IMR-90 (cell line): Measurements from ENCODE around the gene MRPS34. TPM values are rescaled to one million over a fixed set of nuclear protein-coding genes. Genes with fewer than 3 reads are reported as not detected.

ENCODE experiments used
- ATAC-seq: fragments of 200-7000 bp; cut with Tn5 transposase; 2 replicates; pipeline ENCODE4 v1.9.1; 2020; ENCODE audit warnings: low read depth, mild to moderate bottlenecking, moderate library complexity
- BruUV-seq: library from RNA; stranded (reverse); fragments of 400-500 nt; replicated peaks from 2 replicates; lab custom pipeline; 2021; lab: Mats Ljungman, UMichigan
- CTCF ChIA-PET: fragments of 300-600 bp; formaldehyde crosslinking; extraction: SDS; loops from one replicate; lab custom pipeline; 2021; ENCODE audit warnings: antibody characterized with exemption; lab: Yijun Ruan, JAX
- POLR2A ChIA-PET: fragments of 300-600 bp; sonication (Branson Sonifier 250); formaldehyde crosslinking; loops from one replicate; lab custom pipeline; 2022; ENCODE audit warnings: antibody characterized with exemption; ENCODE audit not compliant: unreplicated experiment; lab: Charles Lee
- DNase-seq: peaks from one replicate; pipeline ENCODE4 v3.0.0; 2013
- H2AFZ ChIP-seq: replicated peaks from 2 replicates; pipeline ENCODE3; 2013; ENCODE audit warnings: low read length, mild to moderate bottlenecking; ENCODE audit not compliant: poor library complexity
- H2AK5ac ChIP-seq: 2 replicates; pipeline ENCODE4 v1.6.1; 2013; ENCODE audit warnings: low read depth, low read length, inconsistent platforms
- H2AK9ac ChIP-seq: replicated peaks from 2 replicates; pipeline ENCODE3; 2013; ENCODE audit warnings: mild to moderate bottlenecking, low read depth, low read length, moderate library complexity; ENCODE audit not compliant: poor library complexity
- H2BK120ac ChIP-seq: 2 replicates; pipeline ENCODE4 v1.6.1; 2013; ENCODE audit warnings: low read depth, low read length, inconsistent platforms
- H2BK15ac ChIP-seq: 3 replicates; pipeline ENCODE4 v1.6.1; 2013; ENCODE audit warnings: low read depth, low read length, inconsistent platforms
- H2BK20ac ChIP-seq: 2 replicates; pipeline ENCODE4 v1.6.1; 2013; ENCODE audit warnings: low read depth, mild to moderate bottlenecking, inconsistent platforms, low read length, moderate library complexity
- H2BK5ac ChIP-seq: 2 replicates; pipeline ENCODE4 v1.6.1; 2013; ENCODE audit warnings: mild to moderate bottlenecking, low read depth, low read length, inconsistent platforms; ENCODE audit not compliant: poor library complexity, severe bottlenecking
- H3K14ac ChIP-seq: replicated peaks from 2 replicates; pipeline ENCODE4 v1.6.1; 2013; ENCODE audit warnings: low read depth, low read length, inconsistent platforms
- H3K18ac ChIP-seq: 2 replicates; pipeline ENCODE4 v1.6.1; 2013; ENCODE audit warnings: low read depth, low read length, control low read depth
- H3K23ac ChIP-seq: 2 replicates; pipeline ENCODE4 v1.6.1; 2013; ENCODE audit warnings: low read depth, low read length, inconsistent platforms
- H3K27ac ChIP-seq: 2 replicates; pipeline ENCODE4 v1.5.1; 2013; ENCODE audit warnings: mild to moderate bottlenecking, control low read depth, low read length; ENCODE audit not compliant: insufficient read depth
- H3K27me3 ChIP-seq: 2 replicates; pipeline ENCODE4 v1.6.1; 2013; ENCODE audit warnings: low read length; ENCODE audit not compliant: control insufficient read depth, insufficient read depth
- H3K36me3 ChIP-seq: 2 replicates; pipeline ENCODE4 v1.6.1; 2013; ENCODE audit warnings: low read length, mixed read lengths; ENCODE audit not compliant: control insufficient read depth, insufficient read depth
- H3K4ac ChIP-seq: 2 replicates; pipeline ENCODE4 v1.6.1; 2013; ENCODE audit warnings: low read depth, low read length, inconsistent platforms
- H3K4me1 ChIP-seq: 2 replicates; pipeline ENCODE4 v1.6.1; 2013; ENCODE audit warnings: low read length, mixed read lengths; ENCODE audit not compliant: control insufficient read depth, insufficient read depth
- H3K4me2 ChIP-seq: 2 replicates; pipeline ENCODE4 v1.6.1; 2013; ENCODE audit warnings: low read depth, mild to moderate bottlenecking, control low read depth, low read length, moderate library complexity
- H3K4me3 ChIP-seq: 2 replicates; pipeline ENCODE4 v1.5.1; 2013; ENCODE audit warnings: low read depth, mild to moderate bottlenecking, control low read depth, low read length, moderate library complexity; ENCODE audit not compliant: insufficient read depth
- H3K56ac ChIP-seq: 2 replicates; pipeline ENCODE4 v1.6.1; 2013; ENCODE audit warnings: low read length, inconsistent platforms; ENCODE audit not compliant: insufficient read depth; ENCODE audit errors: extremely low read depth
- H3K79me1 ChIP-seq, 2 experiments: 2 replicates each; pipeline ENCODE4 v1.6.1; 2013; ENCODE audit warnings: low read length in 2 of 2, inconsistent platforms in 1 of 2, low read depth in 1 of 2
- H3K9ac ChIP-seq: 2 replicates; pipeline ENCODE4 v1.6.1; 2013; ENCODE audit warnings: low read depth, low read length, control low read depth
- H3K9me1 ChIP-seq: 2 replicates; pipeline ENCODE4 v1.6.1; 2013; ENCODE audit warnings: low read length, inconsistent platforms; ENCODE audit not compliant: insufficient read depth
- H3K9me3 ChIP-seq: 2 replicates; pipeline ENCODE4 v1.6.1; 2013; ENCODE audit warnings: low read length; ENCODE audit not compliant: control insufficient read depth, insufficient read depth
- H4K20me1 ChIP-seq: 2 replicates; pipeline ENCODE4 v1.6.1; 2013; ENCODE audit warnings: low read length, inconsistent platforms; ENCODE audit not compliant: insufficient read depth
- H4K5ac ChIP-seq: 2 replicates; pipeline ENCODE4 v1.6.1; 2013; ENCODE audit warnings: mild to moderate bottlenecking, low read depth, low read length, control low read depth
- H4K8ac ChIP-seq, 2 experiments: 2 replicates each; pipeline ENCODE4 v1.6.1; 2013; ENCODE audit warnings: low read depth in 2 of 2, low read length in 2 of 2, control low read depth in 1 of 2, inconsistent platforms in 1 of 2
- H4K91ac ChIP-seq: 2 replicates; pipeline ENCODE4 v1.6.1; 2013; ENCODE audit warnings: low read depth, low read length, inconsistent platforms; ENCODE audit not compliant: insufficient read depth
- BHLHE40 ChIP-seq: fragments of 150-350 bp; IDR thresholded peaks from 2 replicates; pipeline ENCODE4 v1.6.1; 2016; ENCODE audit warnings: mild to moderate bottlenecking, low read depth, low read length
- CHD1 ChIP-seq: IDR thresholded peaks from 2 replicates; pipeline ENCODE4 v1.6.1; 2012; ENCODE audit warnings: low read depth, low read length, improper control_type of control experiment
- FOS ChIP-seq: fragments of 150-350 bp; IDR thresholded peaks from 2 replicates; pipeline ENCODE4 v1.6.1; 2016; ENCODE audit warnings: low read depth, low read length
- MAZ ChIP-seq: IDR thresholded peaks from 2 replicates; pipeline ENCODE4 v1.6.1; 2012; ENCODE audit warnings: low read depth, mild to moderate bottlenecking, low read length, improper control_type of control experiment, moderate library complexity, borderline replicate concordance
- MXI1 ChIP-seq: IDR thresholded peaks from 2 replicates; pipeline ENCODE4 v1.6.1; 2012; ENCODE audit warnings: low read depth, mild to moderate bottlenecking, low read length, moderate library complexity, borderline replicate concordance
- POLR2A ChIP-seq: IDR thresholded peaks from 2 replicates; pipeline ENCODE4 v1.6.1; 2012; ENCODE audit warnings: mild to moderate bottlenecking, low read depth, low read length
- RAD21 ChIP-seq: IDR thresholded peaks from 2 replicates; pipeline ENCODE4 v1.6.1; 2012; ENCODE audit warnings: low read length, improper control_type of control experiment
- RFX5 ChIP-seq: IDR thresholded peaks from 2 replicates; pipeline ENCODE4 v1.8.0; 2012; ENCODE audit warnings: low read depth, mild to moderate bottlenecking, low read length, moderate library complexity
- SMC3 ChIP-seq: fragments of 150-350 bp; IDR thresholded peaks from 2 replicates; pipeline ENCODE4 v1.6.1; 2016; ENCODE audit warnings: low read depth, mild to moderate bottlenecking, antibody characterized with exemption, low read length, moderate library complexity
- WGBS, 2 experiments: methylation state at CpG; one replicate each; pipeline versions ENCODE4 v1.1.5 to v1.1.7; 2013; ENCODE audit warnings: missing lambda C conversion rate in 2 of 2; ENCODE audit not compliant: insufficient read length in 1 of 2; ENCODE audit errors: extremely low coverage in 2 of 2; 5-methylcytosine and 5-hydroxymethylcytosine counted together
- dilution Hi-C: fragments of 300-500 bp; cut with HindIII; formaldehyde crosslinking; loops from one replicate; pipeline ENCODE4 v1.14.3; 2018; ENCODE audit warnings: low sequenced_read_pairs; ENCODE audit not compliant: unreplicated experiment
- in situ Hi-C: fragments of 300-500 bp; cut with MboI; formaldehyde crosslinking; loops from 3 replicates; pipeline ENCODE4 v1.14.3; 2019; ENCODE audit warnings: low sequenced_read_pairs, inconsistent platforms, mixed read lengths
- intact Hi-C: fragments of 100-400 bp; cut with micrococcal nuclease; formaldehyde crosslinking; loops from 2 replicates; pipeline ENCODE4 v1.10.0; 2022
- polyA plus RNA-seq, 3 experiments: library from polyadenylated mRNA; depleted of rRNA; stranded (reverse); fragments of >200 nt; gene quantifications; 2 replicates each; pipeline ENCODE4 v1.2.3, GENCODE V29; 2012; ENCODE audit warnings: low replicate concordance in 1 of 3
- total RNA-seq: library from RNA; depleted of rRNA; stranded (reverse); fragments of >200 nt; gene quantifications from 2 replicates; pipeline ENCODE4 v1.2.3, GENCODE V29; 2012
- TF ChIP-seq, protein P1 (sequence below): fragments of 150-350 bp; IDR thresholded peaks from 2 replicates; pipeline ENCODE4 v1.6.1; 2016; ENCODE audit warnings: low read depth, mild to moderate bottlenecking, low read length, moderate library complexity, borderline replicate concordance

Gene MRPS34
- total and polyA plus RNA-seq, 2 of the 4 experiments (the other 2 are of a cell fraction) = 68.5 to 80.4 TPM

DNA sequence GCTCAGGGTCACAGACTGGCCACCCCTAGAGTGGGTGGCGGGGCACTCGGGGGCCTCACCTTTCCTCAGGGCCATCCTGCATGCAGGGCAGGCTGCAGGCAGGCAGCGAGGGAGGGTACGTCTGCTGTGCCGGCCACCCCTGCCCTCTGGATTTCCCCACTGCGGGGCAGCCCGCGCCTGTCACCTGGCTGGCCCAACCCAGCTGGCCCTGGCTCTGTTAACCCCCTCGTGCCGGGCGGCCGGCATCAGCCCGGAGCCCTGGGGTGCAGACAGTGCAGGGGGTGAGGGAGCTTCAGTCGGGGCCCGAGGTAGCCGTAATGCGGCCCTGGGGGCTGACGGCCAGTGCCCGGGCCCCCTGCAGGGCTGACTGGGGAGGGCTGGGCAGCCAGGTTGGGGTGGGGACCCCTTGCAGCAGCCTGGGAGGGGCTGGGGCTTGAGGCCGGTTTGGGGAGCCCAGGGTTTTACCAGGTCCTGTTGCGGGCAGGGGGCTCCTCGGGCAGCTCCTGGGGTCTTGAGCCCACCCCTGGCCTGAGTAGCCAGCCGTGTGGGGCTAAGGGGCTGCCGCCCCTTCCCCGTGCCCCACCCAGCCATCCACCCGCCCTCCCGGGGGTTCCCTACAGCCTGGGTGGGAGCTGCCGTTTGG, 20.8 kb upstream of the MRPS34 start, which contains the start of gene IGFALS:
IGFALS (minus strand) TSS at position 128 of the 643 bp plus-strand sequence; CDS start at position 75, 53 bp downstream.
- no peak within 1 kb of the TSS for H2BK120ac ChIP-seq
- H3K9me3 ChIP-seq = peaks cover 5% of the 10 kb centered on the region; the same call in 1 of the 2 replicates
- no peak within 1 kb of the TSS for H3K9ac ChIP-seq
- H2BK15ac ChIP-seq = no peak within 1 kb of the TSS
- no peak for ATAC-seq
- no peak within 1 kb of the TSS for H3K4me2 ChIP-seq
- no peak within 1 kb of the TSS for H3K4me3 ChIP-seq
- peak within 1 kb of the TSS; percentile 28 for H2AK9ac ChIP-seq
- H3K23ac ChIP-seq = no peak within 1 kb of the TSS
- H3K18ac ChIP-seq = no peak within 1 kb of the TSS
- no peak within 1 kb of the TSS for H2AFZ ChIP-seq
- no peak for DNase-seq
- no peaks in the 10 kb centered on the region for H3K4me1 ChIP-seq
- dilution Hi-C loops = no loop called here
- TF ChIP-seq, protein P1, sequence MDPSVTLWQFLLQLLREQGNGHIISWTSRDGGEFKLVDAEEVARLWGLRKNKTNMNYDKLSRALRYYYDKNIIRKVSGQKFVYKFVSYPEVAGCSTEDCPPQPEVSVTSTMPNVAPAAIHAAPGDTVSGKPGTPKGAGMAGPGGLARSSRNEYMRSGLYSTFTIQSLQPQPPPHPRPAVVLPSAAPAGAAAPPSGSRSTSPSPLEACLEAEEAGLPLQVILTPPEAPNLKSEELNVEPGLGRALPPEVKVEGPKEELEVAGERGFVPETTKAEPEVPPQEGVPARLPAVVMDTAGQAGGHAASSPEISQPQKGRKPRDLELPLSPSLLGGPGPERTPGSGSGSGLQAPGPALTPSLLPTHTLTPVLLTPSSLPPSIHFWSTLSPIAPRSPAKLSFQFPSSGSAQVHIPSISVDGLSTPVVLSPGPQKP = no peak
- TF ChIP-seq BHLHE40 = no peak
- TF ChIP-seq MAZ = no peak
- TF ChIP-seq RFX5 = no peak
- no peak for TF ChIP-seq CHD1
- TF ChIP-seq FOS = no peak
- TF ChIP-seq POLR2A = no peak
- TF ChIP-seq SMC3 = no peak
- no peak for TF ChIP-seq RAD21
- TF ChIP-seq MXI1 = no peak
- H3K36me3 ChIP-seq = peaks cover 20% of the 10 kb centered on the region
- no peak within 1 kb of the TSS for H3K4ac ChIP-seq
- H2BK20ac ChIP-seq = no peak within 1 kb of the TSS
- H4K5ac ChIP-seq = no peak within 1 kb of the TSS
- no peaks in the 10 kb centered on the region for H3K79me1 ChIP-seq
- H4K8ac ChIP-seq = no peak within 1 kb of the TSS
- intact Hi-C loops = no loop called here
- no peak within 1 kb of the TSS for H3K56ac ChIP-seq
- no peak within 1 kb of the TSS for H3K27ac ChIP-seq
- ChIA-PET POLR2A (no interaction called here), CTCF (no interaction called here)
- no peaks in the 10 kb centered on the region for H3K27me3 ChIP-seq
- 0 out of 2 replicates have a peak, but pooled peaks cover 2% of the 10 kb centered on the region for H3K9me1 ChIP-seq
- H2AK5ac ChIP-seq = no peak within 1 kb of the TSS
- no peaks in the 10 kb centered on the region; the same call in 1 of the 2 replicates for H4K20me1 ChIP-seq
- in situ Hi-C loops = no loop called here
- BruUV-seq = no TSS peak
- no peak within 1 kb of the TSS for H3K14ac ChIP-seq
- no peak within 1 kb of the TSS for H4K91ac ChIP-seq
- 74% methylated on average over 16 of the region's 28 CpGs; no CpG with 5 or more reads in 1 of the 2 experiments for WGBS, 2 experiments
- H2BK5ac ChIP-seq = no peak within 1 kb of the TSS
